CD4-positive, alpha-beta T cell (primary cell): ENCODE data around the gene NHLRC1. TPM values are rescaled to one million over a fixed set of nuclear protein-coding genes. Genes with fewer than 3 reads are reported as not detected.

Experiments
- ATAC-seq: fragments of 200-7000 bp; cut with Tn5 transposase; one replicate; pipeline ENCODE4 v1.10.0; 2022; ENCODE audit warnings: mild to moderate bottlenecking; ENCODE audit not compliant: poor library complexity
- CTCF ChIA-PET: fragments of 350-600 bp; sonication (Branson Sonifier 250); formaldehyde crosslinking; loops from one replicate; lab custom pipeline; 2021; ENCODE audit warnings: antibody characterized with exemption, inconsistent platforms; lab: Charles Lee
- POLR2A ChIA-PET: fragments of 350-600 bp; sonication (Branson Sonifier 250); formaldehyde crosslinking; loops from one replicate; lab custom pipeline; 2021; ENCODE audit warnings: antibody characterized with exemption, inconsistent platforms; lab: Charles Lee
- DNase-seq, 14 experiments: peaks; one replicate each; pipeline ENCODE4 v3.0.0-alpha.2; 2013 to 2020; ENCODE audit warnings: mixed read lengths in 2 of 14
- H3K27ac ChIP-seq, 2 donors: one replicate each; pipeline versions ENCODE4 v1.5.1 to v1.7.0; 2013; ENCODE audit warnings: low read length in 2 of 2, low read depth in 1 of 2, mild to moderate bottlenecking in 1 of 2
- H3K27me3 ChIP-seq, 2 experiments: 1 replicate in 1 of 2; 2 replicates in 1 of 2; pipeline versions ENCODE4 v1.6.1 to v1.7.0; 2013; ENCODE audit warnings: low read length in 2 of 2, control low read depth in 1 of 2, mild to moderate bottlenecking in 1 of 2, moderate library complexity in 1 of 2; ENCODE audit not compliant: insufficient read depth in 2 of 2, control insufficient read depth in 1 of 2
- H3K36me3 ChIP-seq: one replicate; pipeline ENCODE4 v1.6.1; 2013; ENCODE audit warnings: low read length, control low read depth; ENCODE audit not compliant: insufficient read depth
- H3K4me1 ChIP-seq: one replicate; pipeline ENCODE4 v1.6.1; 2013; ENCODE audit warnings: low read length, control low read depth; ENCODE audit not compliant: insufficient read depth
- H3K4me3 ChIP-seq: one replicate; pipeline ENCODE4 v1.5.1; 2013; ENCODE audit warnings: mild to moderate bottlenecking, low read length, moderate library complexity
- H3K9me3 ChIP-seq, 2 experiments: 1 replicate in 1 of 2; 2 replicates in 1 of 2; pipeline versions ENCODE4 v1.6.1 to v1.7.0; 2013; ENCODE audit warnings: low read length in 2 of 2, mild to moderate bottlenecking in 2 of 2, control low read depth in 1 of 2, moderate library complexity in 1 of 2; ENCODE audit not compliant: control insufficient read depth in 1 of 2, insufficient read depth in 1 of 2
- H3K27ac Mint-ChIP-seq: one replicate; pipeline ENCODE4 v1.8.0; 2020; ENCODE audit warnings: mixed read lengths
- H3K27me3 Mint-ChIP-seq: one replicate; pipeline ENCODE4 v1.8.0; 2021; ENCODE audit warnings: mixed read lengths
- H3K36me3 Mint-ChIP-seq: one replicate; pipeline ENCODE4 v1.8.0; 2021; ENCODE audit warnings: low read depth, mixed read lengths
- H3K4me1 Mint-ChIP-seq: one replicate; pipeline ENCODE4 v1.8.0; 2021; ENCODE audit warnings: low read depth, mixed read lengths
- H3K4me3 Mint-ChIP-seq: one replicate; pipeline ENCODE4 v1.8.0; 2020; ENCODE audit warnings: mild to moderate bottlenecking, mixed read lengths
- H3K9me3 Mint-ChIP-seq: one replicate; pipeline ENCODE4 v1.8.0; 2020; ENCODE audit warnings: mixed read lengths
- CTCF ChIP-seq: fragments of 200-600 bp; IDR thresholded peaks from one replicate; pipeline ENCODE4 v1.8.0; 2022; ENCODE audit warnings: antibody characterized with exemption, mild to moderate bottlenecking
- intact Hi-C, 2 experiments: fragments of 100-400 bp; cut with DNase I in 1 of 2; cut with micrococcal nuclease in 1 of 2; formaldehyde crosslinking; loops; one replicate each; pipeline versions ENCODE4 v1.15.1 to v1.9.0; 2023 to 2025; cut with DNase I, micrococcal nuclease
- total RNA-seq, 174 experiments: library from RNA in 2 of 174; stranded (reverse) in 2 of 174; gene quantifications; one replicate each; pipeline ENCODE4 v1.2.3 and lab custom pipeline; 2021 to 2026

The NHLRC1 gene
- total RNA-seq, 2 experiments from 2014 or later, result 0.11 TPM; not detected in 1

- no peak overlapping the region for H3K27ac Mint-ChIP-seq
These were observed 23.0 kb downstream of the NHLRC1 start for GRCh38 chr6:18099511-18099910.

GRCh38 chr6:18096423-18096822 lies 26.1 kb downstream of the NHLRC1 start:
- no peaks in the 10 kb centered on the region for H3K9me3 Mint-ChIP-seq
- intact Hi-C loops, result no loop called here
- TF ChIP-seq CTCF, result no peak

More at GRCh38 chr6:18099511-18099910, 23.0 kb downstream of the NHLRC1 start:
- no peaks in the 10 kb centered on the region for H3K36me3 ChIP-seq
- H3K9me3 Mint-ChIP-seq, result no peaks in the 10 kb centered on the region
- H3K4me3 Mint-ChIP-seq, result no peak overlapping the region
- TF ChIP-seq CTCF, result no peak
- POLR2A ChIA-PET, result no interaction called here
- peaks cover 4 to 9% of the 10 kb centered on the region in 2 experiments for H3K27me3 ChIP-seq
- H3K27me3 Mint-ChIP-seq, result peaks cover 16% of the 10 kb centered on the region
- ATAC-seq (no peak), DNase-seq (no peak)
- H3K36me3 Mint-ChIP-seq, result no peaks in the 10 kb centered on the region
- H3K27ac ChIP-seq, result no peak overlapping the region
- CTCF ChIA-PET, result no interaction called here
- no peaks in the 10 kb centered on the region for H3K4me1 Mint-ChIP-seq
- H3K4me3 ChIP-seq, result no peak overlapping the region
- H3K9me3 ChIP-seq, result no peaks in the 10 kb centered on the region
- intact Hi-C loops, result no loop called here
- no peaks in the 10 kb centered on the region for H3K4me1 ChIP-seq

GRCh38 chr6:18091382-18091781 lies 31.1 kb downstream of the NHLRC1 start:
- no peak for DNase-seq
- ChIA-PET POLR2A (no interaction called here), CTCF (no interaction called here)
- Histone ChIP-seq H3K27ac (no peak overlapping the region), H3K4me1 (no peaks in the 10 kb centered on the region), H3K9me3 (peaks cover 0 to 3% of the 10 kb centered on the region in 2 experiments), H3K36me3 (no peaks in the 10 kb centered on the region), H3K4me3 (no peak overlapping the region), H3K27me3 (no peaks in the 10 kb centered on the region)
- no peak for ATAC-seq
- H3K4me1 Mint-ChIP-seq, result no peaks in the 10 kb centered on the region
- H3K27me3 Mint-ChIP-seq, result no peaks in the 10 kb centered on the region
- no peaks in the 10 kb centered on the region for H3K9me3 Mint-ChIP-seq
- intact Hi-C loops, result no loop called here
- no peak overlapping the region for H3K4me3 Mint-ChIP-seq
- no peak overlapping the region for H3K27ac Mint-ChIP-seq
- no peaks in the 10 kb centered on the region for H3K36me3 Mint-ChIP-seq
- no peak for TF ChIP-seq CTCF

More at GRCh38 chr6:18096423-18096822, 26.1 kb downstream of the NHLRC1 start:
- Histone ChIP-seq H3K4me3 (no peak overlapping the region), H3K27me3 (peaks cover 0 to 1% of the 10 kb centered on the region in 2 experiments), H3K4me1 (no peaks in the 10 kb centered on the region), H3K36me3 (no peaks in the 10 kb centered on the region), H3K9me3 (no peaks in the 10 kb centered on the region), H3K27ac (no peak overlapping the region)
- ChIA-PET CTCF (no interaction called here), POLR2A (no interaction called here)
- no peak for DNase-seq
- H3K27ac Mint-ChIP-seq, result no peak overlapping the region
- no peak overlapping the region for H3K4me3 Mint-ChIP-seq
- no peaks in the 10 kb centered on the region for H3K4me1 Mint-ChIP-seq
- H3K27me3 Mint-ChIP-seq, result no peaks in the 10 kb centered on the region
- no peak for ATAC-seq
- H3K36me3 Mint-ChIP-seq, result no peaks in the 10 kb centered on the region
